Frontal cortex (tissue), 4 donors: ENCODE data around the gene CEACAM8. TPM values are rescaled to one million over a fixed set of nuclear protein-coding genes. Genes with fewer than 3 reads are reported as not detected.
"Not testable (repeated sequence)": the region's sequence is repeated elsewhere in the genome, so short reads cannot be mapped to it uniquely, and the experiment has no call there.

ENCODE experiments used
- DNase-seq, 2 donors: peaks; one replicate each; pipeline ENCODE4 v3.0.0; 2012; ENCODE audit warnings: low spot score in 2 of 2
- FAIRE-seq: peaks from 2 replicates; lab custom pipeline; 2012; peaks lifted over from hg19 to GRCh38; lab: Jason Lieb, UNC
- total RNA-seq: library from RNA; depleted of rRNA; stranded (reverse); fragments of >200 nt; gene quantifications from one replicate; pipeline ENCODE4 v1.2.3, GENCODE V29; 2014
- donor health status: control.
- donor health status: control.
- donor health status: control.

CEACAM8 gene
- total RNA-seq, 1 donor from 2014 or later: under 0.01 TPM

GRCh38 chr19:42548552-42548951 is 46.2 kb downstream of the CEACAM8 start:
- DNase-seq: no peak
- FAIRE-seq: no peak

DNA sequence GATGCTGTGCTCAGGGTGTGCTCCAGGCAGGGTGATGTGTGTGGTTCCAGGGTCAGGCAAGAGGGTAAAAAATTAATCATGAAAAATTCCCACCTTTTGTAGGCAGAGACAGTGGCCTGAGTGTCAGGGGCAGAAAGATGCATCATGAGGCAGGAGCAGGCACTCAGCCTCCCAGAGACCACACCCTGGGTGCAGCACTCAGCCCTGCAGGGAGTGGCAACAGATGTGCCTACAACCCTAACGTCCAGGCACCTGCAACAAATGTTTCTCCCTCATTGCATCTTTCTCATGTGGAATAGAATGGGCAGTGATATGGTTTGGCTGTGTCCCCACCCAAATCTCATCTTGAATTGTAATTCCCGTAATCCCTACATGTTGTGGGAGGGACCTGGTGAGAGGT is 46.8 kb downstream of the CEACAM8 start:
- DNase-seq (no peak), FAIRE-seq (no peak)

GRCh38 chr19:42546831-42547500 is 47.8 kb downstream of the CEACAM8 start:
- DNase-seq (no peak), FAIRE-seq (no peak)

DNA sequence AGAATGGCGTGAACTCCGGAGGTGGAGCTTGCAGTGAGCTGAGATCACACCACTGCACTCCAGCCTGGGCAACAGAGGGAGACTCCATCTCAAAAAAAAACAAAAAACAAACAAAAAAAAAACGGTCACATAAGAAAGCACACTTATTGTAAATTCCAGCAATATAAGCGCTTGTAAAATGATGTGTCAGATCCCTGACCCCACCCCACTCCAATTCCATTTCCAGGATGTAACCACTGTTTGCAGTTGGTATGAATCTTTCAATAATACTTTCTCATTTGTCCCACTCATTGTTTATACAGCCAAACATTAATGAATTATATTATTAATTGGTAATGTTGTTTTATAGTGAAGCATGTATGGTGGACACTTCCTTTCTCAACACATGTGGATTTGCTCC is 50.6 kb downstream of the CEACAM8 start:
- FAIRE-seq: no peak
- DNase-seq: no peak

GRCh38 chr19:42542791-42543190 is 51.9 kb downstream of the CEACAM8 start:
- DNase-seq (no peak), FAIRE-seq (no peak)

- no peak for FAIRE-seq
- no peak for DNase-seq
Observed at GRCh38 chr19:42540071-42540553, 54.6 kb downstream of the CEACAM8 start.

- no peak for DNase-seq
- no peak for FAIRE-seq
Observed at GRCh38 chr19:42538841-42539709, 55.6 kb downstream of the CEACAM8 start.

DNA sequence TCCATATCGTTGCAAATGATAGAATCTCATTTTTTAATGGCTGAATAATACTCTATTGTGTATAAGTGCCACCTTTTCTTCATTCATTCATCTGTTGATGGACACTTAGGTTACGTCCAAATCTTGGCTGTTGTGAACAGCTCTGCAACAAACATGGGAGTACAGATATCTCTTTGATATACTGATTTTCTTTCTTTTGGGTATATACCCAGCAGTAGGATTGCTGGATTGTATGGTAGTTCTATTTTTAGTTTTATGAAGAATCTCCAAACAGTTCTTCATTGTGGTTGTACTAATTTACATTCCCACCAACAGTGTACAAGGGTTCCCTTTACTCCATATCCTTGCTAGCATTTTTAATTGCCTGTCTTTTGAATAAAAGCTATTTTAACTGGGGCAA is 59.4 kb downstream of the CEACAM8 start:
- DNase-seq, FAIRE-seq: not testable (repeated sequence)

GRCh38 chr19:42534391-42534790 is 60.3 kb downstream of the CEACAM8 start:
- DNase-seq (no peak), FAIRE-seq (no peak)

GRCh38 chr19:42532891-42533290 is 61.8 kb downstream of the CEACAM8 start:
- FAIRE-seq (no peak), DNase-seq (no peak)

- DNase-seq (no peak), FAIRE-seq (no peak)
Observed at GRCh38 chr19:42531313-42531712, 63.4 kb downstream of the CEACAM8 start.

Other genes with a start within 250 kb of the CEACAM8 start
- not detected for gene CNFN, start 204.6 kb downstream of the CEACAM8 start, total RNA-seq
- 10.2 TPM for gene LIPE, start 167.5 kb downstream of the CEACAM8 start, total RNA-seq
- not detected for gene CXCL17, start 152.0 kb downstream of the CEACAM8 start, total RNA-seq
- not detected for gene CEACAM1, start 66.4 kb downstream of the CEACAM8 start, total RNA-seq
- gene PSG3, start 145.6 kb upstream of the CEACAM8 start, total RNA-seq: not detected
- not detected for gene PSG8, start 170.8 kb upstream of the CEACAM8 start, total RNA-seq